B cell (primary cell): ENCODE measurements around the gene ASB2. TPM values are rescaled to one million over a fixed set of nuclear protein-coding genes. Genes with fewer than 3 reads are reported as not detected.

Experiments used
- ATAC-seq: fragments of 200-7000 bp; cut with Tn5 transposase; one replicate; pipeline ENCODE4 v1.10.0; 2021; ENCODE audit warnings: low read depth, mild to moderate bottlenecking, moderate number of reproducible peaks, moderate library complexity
- CTCF ChIA-PET: fragments of 350-600 bp; sonication (Branson Sonifier 250); formaldehyde crosslinking; loops from one replicate; lab custom pipeline; 2021; ENCODE audit warnings: antibody characterized with exemption, inconsistent platforms; lab: Charles Lee
- POLR2A ChIA-PET: fragments of 350-600 bp; sonication (Branson Sonifier 250); formaldehyde crosslinking; loops from one replicate; lab custom pipeline; 2021; ENCODE audit warnings: antibody characterized with exemption; lab: Charles Lee
- DNase-seq: peaks from one replicate; pipeline ENCODE4 v3.0.0; 2013
- H2AFZ ChIP-seq: 2 replicates; pipeline ENCODE4 v1.6.1; 2012; ENCODE audit warnings: mild to moderate bottlenecking, low read depth, low read length; ENCODE audit not compliant: insufficient read depth, poor library complexity, severe bottlenecking
- H3K27ac ChIP-seq, 2 donors: 1 replicate in 1 of 2; 2 replicates in 1 of 2; pipeline ENCODE4 v1.5.1; 2012 to 2013; ENCODE audit warnings: low read length in 2 of 2, mild to moderate bottlenecking in 2 of 2, moderate library complexity in 1 of 2
- H3K27me3 ChIP-seq, 4 experiments: fragments of 200-600 bp in 1 of 4; sonication (generic) in 1 of 4; replicated peaks in 1 of 4; 1 replicate in 2 of 4; 2 replicates in 2 of 4; pipeline versions ENCODE4 v1.6.1 to v1.7.0; 2013 to 2016; ENCODE audit warnings: low read length in 3 of 4, mild to moderate bottlenecking in 2 of 4, mixed read lengths in 1 of 4, moderate library complexity in 1 of 4; ENCODE audit not compliant: insufficient read depth in 4 of 4, control insufficient read depth in 3 of 4; ENCODE audit errors: control extremely low read depth in 1 of 4
- H3K36me3 ChIP-seq, 2 experiments: replicated peaks in 1 of 2; 1 replicate in 1 of 2; 2 replicates in 1 of 2; pipeline versions ENCODE4 v1.6.1 to v1.7.1; 2013; ENCODE audit warnings: low read length in 1 of 2; ENCODE audit not compliant: insufficient read depth in 2 of 2, control insufficient read depth in 1 of 2; ENCODE audit errors: control extremely low read depth in 1 of 2, extremely low read depth in 1 of 2
- H3K4me1 ChIP-seq, 2 donors: fragments of 200-600 bp in 1 of 2; sonication (generic) in 1 of 2; 1 replicate in 1 of 2; 2 replicates in 1 of 2; pipeline versions ENCODE4 v1.5.1 to v1.6.1; 2013 to 2017; ENCODE audit warnings: low read length in 2 of 2; ENCODE audit not compliant: control insufficient read depth in 2 of 2, insufficient read depth in 2 of 2
- H3K4me2 ChIP-seq: replicated peaks from 2 replicates; pipeline ENCODE3; 2012; ENCODE audit warnings: mild to moderate bottlenecking, low read depth, low read length; ENCODE audit not compliant: poor library complexity, severe bottlenecking
- H3K4me3 ChIP-seq, 5 experiments: fragments of 200-600 bp in 1 of 5; sonication (generic) in 1 of 5; 1 replicate in 3 of 5; 2 replicates in 2 of 5; pipeline versions ENCODE4 v1.5.1 to v1.7.0; 2011 to 2016; ENCODE audit warnings: low read length in 4 of 5, mild to moderate bottlenecking in 4 of 5, low read depth in 2 of 5, control low read depth in 1 of 5, moderate library complexity in 1 of 5; ENCODE audit not compliant: insufficient read depth in 1 of 5; ENCODE audit errors: control extremely low read depth in 1 of 5, extremely low read depth in 1 of 5
- H3K79me2 ChIP-seq: fragments of 200-600 bp; sonication (generic); one replicate; pipeline ENCODE4 v1.6.0; 2016; ENCODE audit warnings: low read length; ENCODE audit not compliant: control insufficient read depth, insufficient read depth
- H3K9ac ChIP-seq: fragments of 200-600 bp; sonication (generic); 2 replicates; pipeline ENCODE4 v1.6.1; 2017; ENCODE audit warnings: mild to moderate bottlenecking, low read length, moderate library complexity
- H3K9me3 ChIP-seq, 3 donors: one replicate each; pipeline versions ENCODE4 v1.6.1 to v1.7.1; 2013; ENCODE audit warnings: low read length in 2 of 3; ENCODE audit not compliant: control insufficient read depth in 2 of 3, insufficient read depth in 1 of 3; ENCODE audit errors: control extremely low read depth in 1 of 3
- H4K20me1 ChIP-seq: 2 replicates; pipeline ENCODE4 v1.6.0; 2012; ENCODE audit warnings: mild to moderate bottlenecking, low read length; ENCODE audit not compliant: insufficient read depth, control insufficient read depth, poor library complexity, severe bottlenecking
- H3K27ac Mint-ChIP-seq: one replicate; pipeline ENCODE4 v1.8.0; 2021; ENCODE audit warnings: mixed read lengths
- H3K27me3 Mint-ChIP-seq: one replicate; pipeline ENCODE4 v1.8.0; 2021; ENCODE audit warnings: mixed read lengths
- H3K4me1 Mint-ChIP-seq: one replicate; pipeline ENCODE4 v1.8.0; 2021; ENCODE audit warnings: mixed read lengths
- H3K4me3 Mint-ChIP-seq: one replicate; pipeline ENCODE4 v1.8.0; 2021; ENCODE audit warnings: mixed read lengths
- H3K9me3 Mint-ChIP-seq: one replicate; pipeline ENCODE4 v1.8.0; 2022; ENCODE audit warnings: mixed read lengths; ENCODE audit not compliant: insufficient read depth
- CTCF ChIP-seq: fragments of 200-600 bp; IDR thresholded peaks from one replicate; pipeline ENCODE4 v1.8.0; 2022; ENCODE audit warnings: antibody characterized with exemption, mild to moderate bottlenecking
- EZH2 ChIP-seq: IDR thresholded peaks from 2 replicates; pipeline ENCODE4 v1.6.1; 2012; ENCODE audit warnings: borderline replicate concordance, low read depth, mild to moderate bottlenecking, moderate library complexity, low read length; ENCODE audit not compliant: insufficient read depth, poor library complexity, severe bottlenecking
- WGBS: methylation state at CpG from one replicate; pipeline ENCODE4 v1.1.5; 2013; ENCODE audit warnings: missing lambda C conversion rate; ENCODE audit not compliant: insufficient coverage; 5-methylcytosine and 5-hydroxymethylcytosine counted together
- intact Hi-C: fragments of 100-400 bp; cut with micrococcal nuclease; formaldehyde crosslinking; loops from one replicate; pipeline ENCODE4 v1.10.0; 2022
- polyA plus RNA-seq: library from polyadenylated mRNA; depleted of rRNA; stranded (reverse); fragments of >200 nt; gene quantifications from 2 replicates; pipeline ENCODE4 v1.2.3, GENCODE V29; 2012
- total RNA-seq, 2 donors: library from RNA; stranded (reverse); fragments of 120-200 nt in 1 of 2; gene quantifications; 1 replicate in 1 of 2; 2 replicates in 1 of 2; pipeline versions ENCODE4 v1.2.3 to v1.2.4, GENCODE V29; 2013 to 2022

The ASB2 gene
- total and polyA plus RNA-seq, 2 donors (not counting 1 experiment from before 2014, with no cell fraction given): 1.5 to 2.7 TPM

- H3K4me2 ChIP-seq: no peak overlapping the region
- no peak overlapping the region for H2AFZ ChIP-seq
- 96% methylated on average over 5 of the region's 9 CpGs for WGBS
- Mint-ChIP-seq H3K27ac (no peak overlapping the region), H3K4me1 (peaks cover 20% of the 10 kb centered on the region), H3K27me3 (peaks cover 40% of the 10 kb centered on the region), H3K9me3 (no peaks in the 10 kb centered on the region), H3K4me3 (no peak overlapping the region)
- no peaks in the 10 kb centered on the region for H3K79me2 ChIP-seq
- no peak for DNase-seq
- H3K9me3 ChIP-seq: peaks cover 1 to 44% (median 18%) of the 10 kb centered on the region in 3 donors
- ATAC-seq: no peak
- ChIA-PET CTCF (interaction anchor here (1.4 to 37.7 kb wide), 3 partner anchors 10 to 39 kb away, joined by 4 to 1036 read pairs (median 4); no protein-coding TSS in a partner anchor), POLR2A (no interaction called here)
- no peaks in the 10 kb centered on the region for H3K36me3 ChIP-seq
- intact Hi-C loops: no loop called here
- peaks cover 0 to 63% (median 35%) of the 10 kb centered on the region in 4 experiments for H3K27me3 ChIP-seq
- no peaks in the 10 kb centered on the region for H4K20me1 ChIP-seq
- H3K4me3 ChIP-seq: no peak overlapping the region
- H3K9ac ChIP-seq: no peak overlapping the region
- H3K4me1 ChIP-seq: peaks cover 11 to 24% of the 10 kb centered on the region in 2 donors
- TF ChIP-seq CTCF: no peak
- no peak for TF ChIP-seq EZH2
- no peak overlapping the region for H3K27ac ChIP-seq
These were observed 5.2 kb upstream of the ASB2 start for GRCh38 chr14:93981316-93982229.
